B cell (primary cell): ENCODE measurements around the gene GBP5. TPM values are rescaled to one million over a fixed set of nuclear protein-coding genes. Genes with fewer than 3 reads are reported as not detected.

Experiments
- ATAC-seq: fragments of 200-7000 bp; cut with Tn5 transposase; one replicate; pipeline ENCODE4 v1.10.0; 2021; ENCODE audit warnings: low read depth, mild to moderate bottlenecking, moderate number of reproducible peaks, moderate library complexity
- CTCF ChIA-PET: fragments of 350-600 bp; sonication (Branson Sonifier 250); formaldehyde crosslinking; loops from one replicate; lab custom pipeline; 2021; ENCODE audit warnings: antibody characterized with exemption, inconsistent platforms; lab: Charles Lee
- POLR2A ChIA-PET: fragments of 350-600 bp; sonication (Branson Sonifier 250); formaldehyde crosslinking; loops from one replicate; lab custom pipeline; 2021; ENCODE audit warnings: antibody characterized with exemption; lab: Charles Lee
- DNase-seq: peaks from one replicate; pipeline ENCODE4 v3.0.0; 2013
- H2AFZ ChIP-seq: 2 replicates; pipeline ENCODE4 v1.6.1; 2012; ENCODE audit warnings: mild to moderate bottlenecking, low read depth, low read length; ENCODE audit not compliant: insufficient read depth, poor library complexity, severe bottlenecking
- H3K27ac ChIP-seq, 2 donors: 1 replicate in 1 of 2; 2 replicates in 1 of 2; pipeline ENCODE4 v1.5.1; 2012 to 2013; ENCODE audit warnings: low read length in 2 of 2, mild to moderate bottlenecking in 2 of 2, moderate library complexity in 1 of 2
- H3K27me3 ChIP-seq, 4 experiments: fragments of 200-600 bp in 1 of 4; sonication (generic) in 1 of 4; replicated peaks in 1 of 4; 1 replicate in 2 of 4; 2 replicates in 2 of 4; pipeline versions ENCODE4 v1.6.1 to v1.7.0; 2013 to 2016; ENCODE audit warnings: low read length in 3 of 4, mild to moderate bottlenecking in 2 of 4, mixed read lengths in 1 of 4, moderate library complexity in 1 of 4; ENCODE audit not compliant: insufficient read depth in 4 of 4, control insufficient read depth in 3 of 4; ENCODE audit errors: control extremely low read depth in 1 of 4
- H3K36me3 ChIP-seq, 2 experiments: replicated peaks in 1 of 2; 1 replicate in 1 of 2; 2 replicates in 1 of 2; pipeline versions ENCODE4 v1.6.1 to v1.7.1; 2013; ENCODE audit warnings: low read length in 1 of 2; ENCODE audit not compliant: insufficient read depth in 2 of 2, control insufficient read depth in 1 of 2; ENCODE audit errors: control extremely low read depth in 1 of 2, extremely low read depth in 1 of 2
- H3K4me1 ChIP-seq, 2 donors: fragments of 200-600 bp in 1 of 2; sonication (generic) in 1 of 2; 1 replicate in 1 of 2; 2 replicates in 1 of 2; pipeline versions ENCODE4 v1.5.1 to v1.6.1; 2013 to 2017; ENCODE audit warnings: low read length in 2 of 2; ENCODE audit not compliant: control insufficient read depth in 2 of 2, insufficient read depth in 2 of 2
- H3K4me2 ChIP-seq: replicated peaks from 2 replicates; pipeline ENCODE3; 2012; ENCODE audit warnings: mild to moderate bottlenecking, low read depth, low read length; ENCODE audit not compliant: poor library complexity, severe bottlenecking
- H3K4me3 ChIP-seq, 5 experiments: fragments of 200-600 bp in 1 of 5; sonication (generic) in 1 of 5; 1 replicate in 3 of 5; 2 replicates in 2 of 5; pipeline versions ENCODE4 v1.5.1 to v1.7.0; 2011 to 2016; ENCODE audit warnings: low read length in 4 of 5, mild to moderate bottlenecking in 4 of 5, low read depth in 2 of 5, control low read depth in 1 of 5, moderate library complexity in 1 of 5; ENCODE audit not compliant: insufficient read depth in 1 of 5; ENCODE audit errors: control extremely low read depth in 1 of 5, extremely low read depth in 1 of 5
- H3K79me2 ChIP-seq: fragments of 200-600 bp; sonication (generic); one replicate; pipeline ENCODE4 v1.6.0; 2016; ENCODE audit warnings: low read length; ENCODE audit not compliant: control insufficient read depth, insufficient read depth
- H3K9ac ChIP-seq: fragments of 200-600 bp; sonication (generic); 2 replicates; pipeline ENCODE4 v1.6.1; 2017; ENCODE audit warnings: mild to moderate bottlenecking, low read length, moderate library complexity
- H3K9me3 ChIP-seq, 3 donors: one replicate each; pipeline versions ENCODE4 v1.6.1 to v1.7.1; 2013; ENCODE audit warnings: low read length in 2 of 3; ENCODE audit not compliant: control insufficient read depth in 2 of 3, insufficient read depth in 1 of 3; ENCODE audit errors: control extremely low read depth in 1 of 3
- H4K20me1 ChIP-seq: 2 replicates; pipeline ENCODE4 v1.6.0; 2012; ENCODE audit warnings: mild to moderate bottlenecking, low read length; ENCODE audit not compliant: insufficient read depth, control insufficient read depth, poor library complexity, severe bottlenecking
- H3K27ac Mint-ChIP-seq: one replicate; pipeline ENCODE4 v1.8.0; 2021; ENCODE audit warnings: mixed read lengths
- H3K27me3 Mint-ChIP-seq: one replicate; pipeline ENCODE4 v1.8.0; 2021; ENCODE audit warnings: mixed read lengths
- H3K4me1 Mint-ChIP-seq: one replicate; pipeline ENCODE4 v1.8.0; 2021; ENCODE audit warnings: mixed read lengths
- H3K4me3 Mint-ChIP-seq: one replicate; pipeline ENCODE4 v1.8.0; 2021; ENCODE audit warnings: mixed read lengths
- H3K9me3 Mint-ChIP-seq: one replicate; pipeline ENCODE4 v1.8.0; 2022; ENCODE audit warnings: mixed read lengths; ENCODE audit not compliant: insufficient read depth
- CTCF ChIP-seq: fragments of 200-600 bp; IDR thresholded peaks from one replicate; pipeline ENCODE4 v1.8.0; 2022; ENCODE audit warnings: antibody characterized with exemption, mild to moderate bottlenecking
- EZH2 ChIP-seq: IDR thresholded peaks from 2 replicates; pipeline ENCODE4 v1.6.1; 2012; ENCODE audit warnings: borderline replicate concordance, low read depth, mild to moderate bottlenecking, moderate library complexity, low read length; ENCODE audit not compliant: insufficient read depth, poor library complexity, severe bottlenecking
- WGBS: methylation state at CpG from one replicate; pipeline ENCODE4 v1.1.5; 2013; ENCODE audit warnings: missing lambda C conversion rate; ENCODE audit not compliant: insufficient coverage; 5-methylcytosine and 5-hydroxymethylcytosine counted together
- intact Hi-C: fragments of 100-400 bp; cut with micrococcal nuclease; formaldehyde crosslinking; loops from one replicate; pipeline ENCODE4 v1.10.0; 2022
- polyA plus RNA-seq: library from polyadenylated mRNA; depleted of rRNA; stranded (reverse); fragments of >200 nt; gene quantifications from 2 replicates; pipeline ENCODE4 v1.2.3, GENCODE V29; 2012
- total RNA-seq, 2 donors: library from RNA; stranded (reverse); fragments of 120-200 nt in 1 of 2; gene quantifications; 1 replicate in 1 of 2; 2 replicates in 1 of 2; pipeline versions ENCODE4 v1.2.3 to v1.2.4, GENCODE V29; 2013 to 2022

The GBP5 gene
- total and polyA plus RNA-seq, 2 donors (not counting 1 experiment from before 2014, with no cell fraction given), result 17.6 to 25.2 TPM

- Histone ChIP-seq H3K27ac (peak overlapping the region; percentile 50 to 53), H3K79me2 (no peaks in the 10 kb centered on the region), H3K27me3 (no peaks in the 10 kb centered on the region), H3K4me2 (peak overlapping the region; percentile 71), H3K4me1 (peaks cover 14% of the 10 kb centered on the region in 2 donors), H2AFZ (peak overlapping the region; percentile 78), H3K9me3 (peaks cover 0 to 7% (median 0%) of the 10 kb centered on the region in 3 donors), H3K4me3 (peak overlapping the region in 4 of 5 experiments; percentile 1 to 61 (median 36)), H3K9ac (peak overlapping the region; percentile 59), H3K36me3 (no peaks in the 10 kb centered on the region), H4K20me1 (no peaks in the 10 kb centered on the region)
- peaks cover 2% of the 10 kb centered on the region for H3K9me3 Mint-ChIP-seq
- H3K4me3 Mint-ChIP-seq, result peak overlapping the region; percentile 79
- H3K27ac Mint-ChIP-seq, result peak overlapping the region; percentile 81
- TF ChIP-seq CTCF (no peak), EZH2 (no peak)
- no CpG with 5 or more reads among the region's 3 CpGs for WGBS
- intact Hi-C loops, result loop anchor here (1.0 kb wide), 1 partner anchor 14 kb away; the partner anchor contains the start of gene GBP5
- ATAC-seq, result peak; percentile 74
- ChIA-PET POLR2A (no interaction called here), CTCF (interaction anchor here (1.7 kb wide), 1 partner anchor 201 kb away, joined by 4 read pairs; no protein-coding TSS in a partner anchor)
- peak; percentile 54 for DNase-seq
- H3K4me1 Mint-ChIP-seq, result peaks cover 21% of the 10 kb centered on the region
- H3K27me3 Mint-ChIP-seq, result no peaks in the 10 kb centered on the region
Measured at GRCh38 chr1:89286549-89287180, 14.0 kb upstream of the GBP5 start.
